ENCODE measurements around the gene ZNRF3. TPM values are rescaled to one million over a fixed set of nuclear protein-coding genes. Genes with fewer than 3 reads are reported as not detected.
A peak's percentile ranks its signal among the peaks of the same experiment; 100 is the strongest.
"Not testable (repeated sequence)": the region's sequence is repeated elsewhere in the genome, so short reads cannot be mapped to it uniquely, and the experiment has no call there.

The ZNRF3 gene
- total RNA-seq, 2 experiments from 2014 or later, result 0.58 to 0.72 TPM

- POLR2A ChIA-PET, result no interaction called here
- CTCF ChIA-PET, result no interaction called here
- no peak overlapping the region for H3K4me3 Mint-ChIP-seq
- no peaks in the 10 kb centered on the region for H3K36me3 Mint-ChIP-seq (ENCODE audit: low read depth)
- no peaks in the 10 kb centered on the region for H3K9me3 Mint-ChIP-seq
- DNase-seq, result no peak
- H3K27me3 Mint-ChIP-seq, result peaks cover 53% of the 10 kb centered on the region
- H3K4me1 Mint-ChIP-seq, result peaks cover 31% of the 10 kb centered on the region
- H3K27ac Mint-ChIP-seq, result no peak overlapping the region
These were observed 20.4 kb downstream of the ZNRF3 start for GRCh38 chr22:28903729-28904128.

DNA sequence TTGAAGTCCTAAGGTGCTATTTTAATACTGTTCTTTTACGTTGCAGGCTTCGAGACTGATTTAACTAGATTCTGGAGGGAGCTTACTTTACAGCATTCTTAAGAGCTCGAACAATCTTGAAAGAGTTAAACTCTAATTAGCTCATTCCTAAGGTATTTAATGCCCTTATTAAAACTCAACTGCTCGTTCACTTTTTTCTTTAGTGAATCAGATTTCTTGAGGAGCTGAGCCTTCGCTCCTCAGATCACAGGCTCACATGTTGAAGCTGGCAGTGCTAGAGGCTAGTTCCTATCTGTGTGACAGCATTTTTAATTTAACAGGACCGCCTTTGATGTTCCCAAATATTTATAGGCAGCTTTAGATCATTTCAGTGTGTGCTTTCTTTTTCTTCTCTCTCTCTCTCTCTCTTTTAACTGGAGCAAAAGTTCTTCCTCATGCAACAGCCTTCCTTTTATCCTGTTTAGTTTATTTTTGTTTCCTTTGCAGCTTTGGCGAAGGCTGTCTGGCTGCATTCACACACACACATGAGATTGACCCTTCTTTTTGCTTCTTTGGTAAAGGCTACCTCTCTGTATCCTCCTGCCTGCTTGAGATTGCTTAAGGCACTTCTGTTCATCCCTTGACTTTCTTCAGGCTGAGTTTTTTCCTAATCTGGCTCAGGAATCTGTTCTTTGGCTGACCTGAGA is 21.0 kb downstream of the ZNRF3 start:
- no peak overlapping the region for H3K27ac Mint-ChIP-seq
- DNase-seq, result no peak
- H3K4me1 Mint-ChIP-seq, result peaks cover 31% of the 10 kb centered on the region
- peaks cover 55% of the 10 kb centered on the region for H3K27me3 Mint-ChIP-seq
- H3K4me3 Mint-ChIP-seq, result no peak overlapping the region
- POLR2A ChIA-PET, result interaction anchor here (0.6 kb wide), 1 partner anchor 23 kb away, joined by 6 read pairs; no protein-coding TSS in a partner anchor
- no peaks in the 10 kb centered on the region for H3K36me3 Mint-ChIP-seq (ENCODE audit: low read depth)
- H3K9me3 Mint-ChIP-seq, result no peaks in the 10 kb centered on the region
- CTCF ChIA-PET, result interaction anchor here (0.7 kb wide), 2 partner anchors 118 to 137 kb away, joined by 3 to 4 read pairs; no protein-coding TSS in a partner anchor

DNA sequence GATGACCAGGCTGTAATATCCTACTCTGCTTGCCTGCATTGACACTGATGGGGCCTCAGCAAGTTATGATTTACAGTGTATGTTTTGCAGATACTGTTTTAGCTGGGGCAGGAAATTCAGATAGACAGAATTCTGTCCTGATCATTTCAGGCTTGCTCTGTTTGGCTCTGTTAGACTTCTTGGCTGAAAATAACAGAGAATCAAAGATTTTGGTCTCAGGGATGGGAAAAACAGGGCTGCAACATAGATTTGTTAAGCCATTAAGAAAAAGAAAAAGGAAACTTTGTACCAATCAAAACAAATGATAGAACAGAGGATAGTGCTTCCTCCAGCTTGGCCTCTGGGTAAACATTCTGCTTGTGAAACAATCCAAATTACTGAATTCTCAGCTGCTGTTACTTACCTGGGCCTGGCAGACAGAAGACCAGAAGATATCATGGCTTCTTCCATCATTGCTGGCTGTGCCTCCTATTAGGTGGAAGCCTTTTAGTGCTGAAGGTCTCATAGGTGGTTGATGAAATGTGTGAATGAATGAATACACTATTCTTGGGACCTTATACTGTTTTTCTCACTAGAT is 22.0 kb downstream of the ZNRF3 start:
- no peak for DNase-seq
- no peaks in the 10 kb centered on the region for H3K36me3 Mint-ChIP-seq (ENCODE audit: low read depth)
- H3K27ac Mint-ChIP-seq, result no peak overlapping the region
- no peak overlapping the region for H3K4me3 Mint-ChIP-seq
- H3K4me1 Mint-ChIP-seq, result peaks cover 31% of the 10 kb centered on the region
- CTCF ChIA-PET, result interaction anchor here (0.6 to 0.7 kb wide), 2 partner anchors 119 to 182 kb away, joined by 3 read pairs; no protein-coding TSS in a partner anchor
- peaks cover 51% of the 10 kb centered on the region for H3K27me3 Mint-ChIP-seq
- POLR2A ChIA-PET, result no interaction called here
- H3K9me3 Mint-ChIP-seq, result no peaks in the 10 kb centered on the region

DNA sequence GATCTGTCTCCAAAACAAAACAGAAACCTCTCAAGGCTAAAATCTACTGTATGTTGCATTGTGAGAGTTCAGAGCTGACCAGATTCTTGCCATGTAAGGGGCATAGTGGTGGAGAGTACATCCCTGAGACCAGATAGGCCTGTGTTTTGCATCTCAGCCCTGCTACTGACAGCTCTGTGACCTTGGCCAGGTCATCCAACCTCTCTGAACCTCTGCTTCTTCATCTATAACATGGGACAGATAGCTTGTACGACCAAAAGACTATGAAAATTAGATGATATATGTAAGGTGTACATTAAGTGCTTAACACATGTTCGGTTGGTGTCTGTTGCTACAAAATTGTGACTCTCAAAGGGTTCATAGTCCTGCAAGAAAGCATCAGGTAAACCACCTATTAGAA is 22.9 kb downstream of the ZNRF3 start:
- ChIA-PET CTCF (interaction anchor here (1.0 to 1.5 kb wide), 2 partner anchors 11 kb away, joined by 3 to 6 read pairs; no protein-coding TSS in a partner anchor), POLR2A (no interaction called here)
- Mint-ChIP-seq H3K9me3 (no peaks in the 10 kb centered on the region), H3K27ac (no peak overlapping the region), H3K27me3 (peaks cover 54% of the 10 kb centered on the region), H3K36me3 (ENCODE audit: low read depth) (no peaks in the 10 kb centered on the region), H3K4me1 (peaks cover 31% of the 10 kb centered on the region), H3K4me3 (no peak overlapping the region)
- no peak for DNase-seq

DNA sequence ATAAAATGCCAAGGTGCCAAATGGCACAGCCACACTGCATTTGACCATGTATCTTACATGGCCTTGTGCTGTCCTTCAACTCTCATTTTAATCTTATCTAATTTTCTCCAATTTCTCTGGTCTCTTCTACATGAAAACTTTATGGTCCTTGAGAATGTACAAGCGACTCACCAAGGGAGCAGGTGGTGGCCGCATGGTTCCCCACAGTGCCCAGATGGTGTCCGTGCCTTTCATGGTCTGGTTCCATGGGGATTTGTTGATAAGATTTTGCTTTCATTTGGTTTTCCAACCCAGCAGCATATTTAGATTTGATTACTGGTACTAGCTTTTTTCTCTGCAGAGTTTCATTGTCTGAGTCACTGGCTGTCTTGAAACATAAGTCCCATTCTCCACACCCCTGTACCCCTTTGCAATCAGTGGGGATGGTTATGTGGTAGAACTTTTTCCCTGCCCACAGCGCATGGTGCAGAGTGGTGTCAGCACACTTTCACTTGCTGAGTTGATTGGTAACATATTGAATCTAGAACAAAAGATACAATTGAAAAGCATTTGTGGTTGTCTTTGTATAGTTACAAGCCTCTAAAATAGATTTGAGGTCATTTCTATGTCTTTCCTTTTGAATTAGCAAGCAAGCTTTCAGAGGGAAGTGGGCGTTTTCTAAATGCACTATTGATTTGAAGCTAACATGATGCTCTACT is 24.1 kb downstream of the ZNRF3 start:
- no peak overlapping the region for H3K27ac Mint-ChIP-seq
- DNase-seq, result no peak
- ChIA-PET CTCF (interaction anchor here (1.0 to 1.5 kb wide), 2 partner anchors 10 to 12 kb away, joined by 3 to 6 read pairs; no protein-coding TSS in a partner anchor), POLR2A (interaction anchor here (0.8 kb wide), 1 partner anchor 1081 kb away, joined by 3 read pairs; no protein-coding TSS in a partner anchor)
- no peaks in the 10 kb centered on the region for H3K36me3 Mint-ChIP-seq (ENCODE audit: low read depth)
- no peaks in the 10 kb centered on the region for H3K9me3 Mint-ChIP-seq
- no peak overlapping the region for H3K4me3 Mint-ChIP-seq
- peaks cover 31% of the 10 kb centered on the region for H3K4me1 Mint-ChIP-seq
- peaks cover 55% of the 10 kb centered on the region for H3K27me3 Mint-ChIP-seq

- not testable (repeated sequence) for H3K4me3 Mint-ChIP-seq
These were observed 25.4 kb downstream of the ZNRF3 start for GRCh38 chr22:28908810-28909209.

DNA sequence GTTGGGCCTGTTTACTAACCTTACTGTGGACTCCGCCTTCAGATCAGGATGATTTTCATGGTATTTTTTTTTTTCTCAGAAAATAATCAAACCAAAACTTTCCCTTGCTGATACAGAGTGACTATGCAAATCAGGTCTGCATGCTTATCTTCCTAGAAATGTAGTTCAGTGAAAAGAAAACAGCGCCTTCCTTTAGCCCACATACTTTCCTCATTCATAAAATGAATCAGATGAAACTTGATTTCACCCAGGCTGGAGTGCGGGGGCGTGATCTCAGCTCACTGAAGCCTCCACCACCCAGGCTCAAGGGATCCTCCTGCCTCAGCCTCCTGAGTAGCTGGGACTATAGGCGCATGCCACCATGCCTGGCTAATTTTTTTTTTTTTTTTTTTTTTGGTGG is 26.0 kb downstream of the ZNRF3 start:
- no peaks in the 10 kb centered on the region for H3K36me3 Mint-ChIP-seq (ENCODE audit: low read depth)
- H3K9me3 Mint-ChIP-seq, result no peaks in the 10 kb centered on the region
- H3K4me1 Mint-ChIP-seq, result peaks cover 31% of the 10 kb centered on the region
- ChIA-PET POLR2A (interaction anchor here (0.6 kb wide), 1 partner anchor 119 kb away, joined by 4 read pairs; no protein-coding TSS in a partner anchor), CTCF (interaction anchor here (0.6 kb wide), 1 partner anchor 205 kb away, joined by 3 read pairs; no protein-coding TSS in a partner anchor)
- peak; percentile 17 for DNase-seq
- peaks cover 53% of the 10 kb centered on the region for H3K27me3 Mint-ChIP-seq
- no peak overlapping the region for H3K27ac Mint-ChIP-seq
- no peak overlapping the region for H3K4me3 Mint-ChIP-seq

More at GRCh38 chr22:28908810-28909209, 25.4 kb downstream of the ZNRF3 start:
- Mint-ChIP-seq H3K4me1 (peaks cover 31% of the 10 kb centered on the region), H3K27me3 (peaks cover 57% of the 10 kb centered on the region)
- H3K9me3 Mint-ChIP-seq; DNase-seq; H3K27ac Mint-ChIP-seq; H3K36me3 Mint-ChIP-seq (ENCODE audit: low read depth); CTCF ChIA-PET: not testable (repeated sequence)
- POLR2A ChIA-PET, result interaction anchor here (0.6 kb wide), 1 partner anchor 118 kb away, joined by 4 read pairs; no protein-coding TSS in a partner anchor

- no peak for DNase-seq
- Mint-ChIP-seq H3K27ac (no peak overlapping the region), H3K4me3 (no peak overlapping the region), H3K4me1 (peaks cover 31% of the 10 kb centered on the region), H3K9me3 (no peaks in the 10 kb centered on the region), H3K27me3 (peaks cover 47% of the 10 kb centered on the region), H3K36me3 (ENCODE audit: low read depth) (no peaks in the 10 kb centered on the region)
- CTCF ChIA-PET, result no interaction called here
- POLR2A ChIA-PET, result no interaction called here
These were observed 27.4 kb downstream of the ZNRF3 start for GRCh38 chr22:28910569-28911303.

DNA sequence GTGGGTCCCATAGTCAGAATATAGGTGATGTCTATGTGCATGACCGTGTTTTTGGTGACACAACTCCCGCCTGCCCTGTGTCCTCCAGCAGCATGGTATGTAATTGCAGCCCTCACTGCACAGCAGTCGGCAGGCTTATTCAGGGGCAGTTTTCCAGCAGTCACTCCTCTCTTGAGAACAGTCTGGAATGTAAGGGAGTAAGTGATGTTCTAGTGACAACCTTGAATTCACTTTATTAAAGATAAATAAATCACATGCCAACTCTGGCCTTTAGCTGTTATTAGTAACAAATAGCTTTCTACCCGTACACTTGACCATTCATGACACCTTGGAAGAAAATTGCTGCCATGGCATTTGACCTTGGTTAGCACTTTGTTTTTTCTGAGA is 27.9 kb downstream of the ZNRF3 start:
- Mint-ChIP-seq H3K4me3 (no peak overlapping the region), H3K27ac (no peak overlapping the region), H3K9me3 (no peaks in the 10 kb centered on the region), H3K27me3 (peaks cover 48% of the 10 kb centered on the region), H3K36me3 (ENCODE audit: low read depth) (no peaks in the 10 kb centered on the region), H3K4me1 (peaks cover 31% of the 10 kb centered on the region)
- CTCF ChIA-PET, result no interaction called here
- POLR2A ChIA-PET, result no interaction called here
- no peak for DNase-seq

DNA sequence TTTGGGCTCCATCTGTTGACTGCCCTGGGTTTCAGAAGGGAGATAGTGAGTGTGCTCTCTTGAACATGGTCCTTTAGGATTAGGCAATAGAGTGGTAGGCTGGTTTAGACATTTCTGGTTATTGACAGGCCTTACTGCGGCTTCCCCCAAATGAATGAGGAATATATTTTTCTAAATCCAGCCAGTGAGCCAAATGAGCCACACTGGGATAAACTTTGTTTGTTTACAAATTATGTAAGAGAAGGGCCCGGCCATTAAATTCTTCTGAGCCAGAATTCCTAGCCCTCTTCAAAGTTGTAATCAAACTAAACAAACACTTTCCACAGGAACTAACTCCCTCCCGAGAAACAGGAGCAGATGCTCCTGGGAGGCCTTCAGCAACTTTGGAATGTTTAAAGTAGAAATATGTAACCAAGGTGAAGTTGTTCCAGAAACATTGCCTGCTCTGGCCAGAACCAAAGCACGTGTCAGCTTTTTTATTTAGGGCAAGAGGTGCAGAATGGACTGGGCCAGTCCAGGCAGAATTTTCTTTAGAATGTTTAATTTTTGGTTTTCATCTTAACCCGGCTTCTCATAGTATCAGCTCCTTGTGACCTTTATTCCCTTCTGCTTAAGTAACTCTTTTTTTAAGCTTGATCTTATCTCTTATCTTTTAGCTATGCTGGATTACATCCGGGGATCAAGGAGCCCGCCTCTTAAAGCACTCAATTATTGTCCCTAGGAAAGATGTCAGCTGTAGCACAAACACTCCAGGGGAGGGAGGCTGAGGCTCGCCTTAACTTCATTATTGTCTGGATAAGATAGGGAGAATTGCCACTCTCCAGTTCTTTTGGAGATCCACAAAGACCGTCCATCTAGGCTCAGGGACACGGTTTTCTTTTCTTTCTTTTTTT is 28.7 kb downstream of the ZNRF3 start:
- Mint-ChIP-seq H3K4me3 (no peak overlapping the region), H3K27me3 (peaks cover 48% of the 10 kb centered on the region), H3K9me3 (no peaks in the 10 kb centered on the region), H3K4me1 (peaks cover 28% of the 10 kb centered on the region), H3K36me3 (ENCODE audit: low read depth) (no peaks in the 10 kb centered on the region), H3K27ac (no peak overlapping the region)
- ChIA-PET POLR2A (interaction anchor here (0.6 kb wide), 1 partner anchor 66 kb away, joined by 3 read pairs; no protein-coding TSS in a partner anchor), CTCF (interaction anchor here (1.8 kb wide), 1 partner anchor 10 kb away, joined by 6 read pairs; no protein-coding TSS in a partner anchor)
- no peak for DNase-seq

DNA sequence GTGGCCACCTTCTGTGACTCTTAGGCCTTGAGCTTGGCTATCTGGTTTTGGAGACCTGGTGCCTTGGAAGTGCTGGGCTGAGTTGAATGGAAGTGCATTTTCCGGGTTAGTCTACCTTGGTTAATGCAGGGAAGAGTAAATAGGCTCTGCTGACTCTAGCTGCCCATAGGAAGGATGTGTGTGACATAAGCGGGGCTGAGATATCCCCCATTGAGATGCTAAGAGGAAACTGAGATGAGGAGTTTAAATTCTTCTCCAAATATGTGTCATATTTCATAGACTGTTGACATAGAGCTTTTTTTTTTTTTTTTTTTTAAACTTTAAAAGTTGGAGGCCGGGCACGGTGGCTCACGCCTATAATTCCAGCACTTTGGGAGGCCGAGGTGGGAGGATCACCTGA is 30.8 kb downstream of the ZNRF3 start:
- ChIA-PET CTCF (no interaction called here), POLR2A (no interaction called here)
- H3K27ac Mint-ChIP-seq, result no peak overlapping the region
- no peak overlapping the region for H3K4me3 Mint-ChIP-seq
- no peaks in the 10 kb centered on the region for H3K9me3 Mint-ChIP-seq
- no peaks in the 10 kb centered on the region for H3K36me3 Mint-ChIP-seq (ENCODE audit: low read depth)
- peaks cover 8% of the 10 kb centered on the region for H3K4me1 Mint-ChIP-seq
- no peak for DNase-seq
- H3K27me3 Mint-ChIP-seq, result peaks cover 49% of the 10 kb centered on the region

DNA sequence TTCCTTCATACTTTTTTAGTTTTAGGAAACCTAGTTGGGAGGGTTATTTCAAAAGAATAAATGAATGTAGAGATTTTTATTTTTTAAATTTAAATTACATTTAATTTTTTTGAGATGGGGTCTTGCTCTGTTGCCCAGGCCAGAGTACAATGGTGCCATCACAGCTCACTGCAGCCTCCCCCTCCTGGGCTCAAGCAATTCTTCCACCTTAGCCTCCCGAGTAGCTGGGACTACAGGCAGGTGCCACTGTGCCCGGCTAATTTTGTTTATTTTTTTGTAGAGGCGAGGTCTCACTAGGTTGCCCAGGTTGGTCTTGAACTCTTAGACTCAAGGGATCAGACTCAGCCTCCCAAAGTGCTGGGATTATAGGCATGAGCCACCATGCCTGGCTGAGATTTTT is 32.6 kb downstream of the ZNRF3 start:
- no peaks in the 10 kb centered on the region for H3K4me1 Mint-ChIP-seq
- no peaks in the 10 kb centered on the region for H3K9me3 Mint-ChIP-seq
- H3K4me3 Mint-ChIP-seq, result no peak overlapping the region
- no peak for DNase-seq
- peaks cover 44% of the 10 kb centered on the region for H3K27me3 Mint-ChIP-seq
- no peaks in the 10 kb centered on the region for H3K36me3 Mint-ChIP-seq (ENCODE audit: low read depth)
- ChIA-PET POLR2A (no interaction called here), CTCF (no interaction called here)
- no peak overlapping the region for H3K27ac Mint-ChIP-seq

All from activated CD4-positive, alpha-beta T cell treated with anti-CD3 and anti-CD28 coated beads, Interleukin-2, amount 10 ng/mL, durations not matched to agents 7 days and 5 days (primary cell).